ENCODE results near the gene IRS1. TPM values are rescaled to one million over a fixed set of nuclear protein-coding genes. Genes with fewer than 3 reads are reported as not detected.

The IRS1 gene
- total RNA-seq, 1 experiment from 2014 or later: 15.0 TPM

DNA sequence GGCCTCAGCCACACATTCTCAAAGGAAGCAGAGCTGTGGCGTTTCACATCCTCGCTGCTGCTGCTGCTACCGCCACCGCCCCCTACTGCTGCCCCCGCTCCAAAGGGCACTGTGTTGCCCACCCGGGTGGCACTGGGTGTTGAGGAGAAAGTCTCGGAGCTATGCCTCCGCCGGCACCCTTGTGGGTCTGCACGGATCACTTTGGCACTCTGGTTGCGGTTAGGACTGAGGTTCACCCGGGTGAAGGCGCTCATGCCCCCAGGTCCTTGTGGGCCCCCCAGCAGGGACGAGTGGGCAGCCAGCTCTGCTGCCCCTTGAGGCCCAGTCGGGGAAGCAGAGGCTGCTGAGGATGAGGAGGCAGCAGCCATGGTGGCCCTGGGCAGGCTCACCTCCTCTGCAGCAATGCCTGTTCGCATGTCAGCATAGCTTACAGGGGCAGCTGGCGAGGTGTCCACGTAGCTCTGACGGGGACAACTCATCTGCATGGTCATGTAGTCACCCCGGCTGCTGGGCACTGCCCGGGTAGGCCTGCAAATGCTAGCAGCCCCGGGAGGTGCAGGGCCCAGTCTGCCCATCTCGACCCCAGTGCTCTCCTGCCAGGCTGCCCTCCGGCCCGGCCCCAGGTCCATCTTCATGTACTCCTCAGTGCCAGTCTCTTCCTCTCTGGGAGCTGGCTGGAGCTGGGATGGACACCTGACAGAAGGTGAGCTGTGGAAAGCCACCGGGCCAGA, 4.2 kb downstream of the IRS1 start:
- Histone ChIP-seq H3K4me2 (ENCODE audit: insufficient read depth, insufficient read length, low read length) (no peak overlapping the region), H2AK5ac (ENCODE audit: insufficient read length, low read length) (no peak overlapping the region), H4K8ac (replicated peaks; ENCODE audit: insufficient read length, low read depth, low read length) (no peak overlapping the region), H3K23me2 (ENCODE audit: insufficient read length, low read depth, low read length, poor library complexity, severe bottlenecking) (peaks cover 25% of the 10 kb centered on the region), H4K91ac (ENCODE audit: insufficient read length, low read depth, low read length) (no peak overlapping the region), H2BK12ac (ENCODE audit: insufficient read length, low read depth, low read length) (no peak overlapping the region), H3K79me2 (ENCODE audit: insufficient read depth, low read length) (peaks cover 8% of the 10 kb centered on the region; the same call in 1 of the 2 replicates), H2BK15ac (ENCODE audit: low read depth, low read length) (no peak overlapping the region), H3K9me3 (ENCODE audit: control insufficient read depth, low read depth, low read length) (no peaks in the 10 kb centered on the region), H3K9ac (ENCODE audit: extremely low read depth, insufficient read length, low read length) (no peak overlapping the region), H3T11ph (ENCODE audit: low read length) (no peak overlapping the region), H3K4me1 (ENCODE audit: insufficient read depth, low read length) (peaks cover 2% of the 10 kb centered on the region; the same call in 1 of the 2 replicates), H3K27ac (ENCODE audit: insufficient read length, low read depth, low read length) (no peak overlapping the region), H3K79me1 (ENCODE audit: insufficient read depth, low read depth, low read length, poor library complexity, severe bottlenecking) (peaks cover 5% of the 10 kb centered on the region), H3K56ac (ENCODE audit: insufficient read length, low read depth, low read length) (no peak overlapping the region), H4K20me1 (ENCODE audit: control insufficient read depth, insufficient read depth, insufficient read length) (no peaks in the 10 kb centered on the region), H3K23ac (ENCODE audit: insufficient read length, low read depth, low read length) (no peak overlapping the region), H4K5ac (ENCODE audit: insufficient read length, low read depth, low read length) (no peak overlapping the region), H2BK120ac (ENCODE audit: low read depth, low read length, poor library complexity, severe bottlenecking) (no peak overlapping the region), H3K18ac (ENCODE audit: insufficient read length, low read depth, low read length) (no peak overlapping the region), H2BK20ac (ENCODE audit: low read depth, low read length, poor library complexity, severe bottlenecking) (no peak overlapping the region), H2AFZ (ENCODE audit: low read length) (no peak overlapping the region), H3K4ac (ENCODE audit: low read depth, low read length) (no peak overlapping the region), H2BK5ac (ENCODE audit: insufficient read length, low read length) (no peak overlapping the region), H3K14ac (ENCODE audit: insufficient read depth, low read length) (no peak overlapping the region), H3K27me3 (ENCODE audit: insufficient read depth, low read length) (no peaks in the 10 kb centered on the region)
- Mint-ChIP-seq H3K4me1 (peaks cover 39 to 52% of the 10 kb centered on the region in 2 experiments), H3K27me3 (ENCODE audit: low read depth) (peaks cover 1% of the 10 kb centered on the region; the same call in 1 of the 2 replicates), H3K9me3 (peaks cover 0 to 4% of the 10 kb centered on the region in 2 experiments; a peak in 3 of 5 replicates), H3K36me3 (ENCODE audit: insufficient read depth in 1 of 3, low read depth in 3 of 3) (peaks cover 23 to 36% (median 34%) of the 10 kb centered on the region in 3 experiments), H3K27ac (no peak overlapping the region), H3K4me3 (peak overlapping the region in 1 of 2 experiments; percentile 72; a peak in 1 of 5 replicates)
- TF ChIP-seq, protein P1, sequence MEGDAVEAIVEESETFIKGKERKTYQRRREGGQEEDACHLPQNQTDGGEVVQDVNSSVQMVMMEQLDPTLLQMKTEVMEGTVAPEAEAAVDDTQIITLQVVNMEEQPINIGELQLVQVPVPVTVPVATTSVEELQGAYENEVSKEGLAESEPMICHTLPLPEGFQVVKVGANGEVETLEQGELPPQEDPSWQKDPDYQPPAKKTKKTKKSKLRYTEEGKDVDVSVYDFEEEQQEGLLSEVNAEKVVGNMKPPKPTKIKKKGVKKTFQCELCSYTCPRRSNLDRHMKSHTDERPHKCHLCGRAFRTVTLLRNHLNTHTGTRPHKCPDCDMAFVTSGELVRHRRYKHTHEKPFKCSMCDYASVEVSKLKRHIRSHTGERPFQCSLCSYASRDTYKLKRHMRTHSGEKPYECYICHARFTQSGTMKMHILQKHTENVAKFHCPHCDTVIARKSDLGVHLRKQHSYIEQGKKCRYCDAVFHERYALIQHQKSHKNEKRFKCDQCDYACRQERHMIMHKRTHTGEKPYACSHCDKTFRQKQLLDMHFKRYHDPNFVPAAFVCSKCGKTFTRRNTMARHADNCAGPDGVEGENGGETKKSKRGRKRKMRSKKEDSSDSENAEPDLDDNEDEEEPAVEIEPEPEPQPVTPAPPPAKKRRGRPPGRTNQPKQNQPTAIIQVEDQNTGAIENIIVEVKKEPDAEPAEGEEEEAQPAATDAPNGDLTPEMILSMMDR (conservative IDR thresholded peaks at IDR 0.05): no peak
- no peak for DNase-seq
- WGBS (ENCODE audit: extremely low coverage, insufficient read length, low lambda C conversion rate): no CpG with 5 or more reads among the region's 26 CpGs

All from H9 (cell line).